Measurements from ENCODE around the gene PLK3.
A peak's percentile ranks its signal among the peaks of the same experiment; 100 is the strongest.

Gene PLK3

DNA sequence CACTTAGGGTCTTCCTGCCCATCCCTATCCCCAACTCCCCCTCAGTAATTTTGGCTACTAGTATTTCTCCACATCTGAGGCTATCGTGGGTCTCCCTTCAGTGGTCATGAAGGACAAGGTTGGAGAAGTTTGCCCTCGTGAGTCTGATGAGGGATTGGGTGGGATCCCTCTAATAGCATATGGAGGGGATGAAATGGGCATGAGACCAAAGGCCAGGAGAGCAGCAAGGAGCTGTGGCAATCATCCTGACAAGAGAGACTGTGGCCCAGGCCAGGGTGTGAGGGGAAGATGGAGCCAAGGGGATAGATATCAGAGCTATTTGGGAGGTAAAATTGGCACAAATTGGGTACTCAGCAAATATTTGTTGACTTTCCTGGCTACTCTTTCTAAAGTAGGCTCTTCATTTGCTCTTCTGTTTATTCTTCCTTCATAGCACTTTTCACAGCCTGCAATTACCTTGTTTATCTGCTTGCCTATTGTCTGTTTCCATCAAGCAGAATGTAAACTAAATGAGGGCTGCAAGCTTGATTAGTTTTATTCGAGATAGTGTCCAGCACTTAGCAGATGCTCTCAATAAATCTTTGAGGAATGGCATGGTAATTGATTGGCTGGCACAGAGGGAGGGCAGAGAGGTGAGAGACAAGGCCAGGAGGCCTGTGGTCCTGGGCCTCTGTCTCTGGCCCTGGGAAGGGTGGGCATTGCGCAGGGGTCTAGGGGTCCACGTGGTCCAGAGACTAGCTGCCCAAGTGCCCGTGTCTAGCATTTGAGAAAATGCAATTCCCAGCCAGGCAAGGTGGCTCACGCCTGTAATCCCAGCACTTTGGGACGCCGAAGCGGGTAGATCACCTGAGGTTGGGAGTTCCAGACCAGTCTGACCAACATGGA, 1.5 kb upstream of the PLK3 start:
- DNase-seq: no peak
- TF ChIP-seq POLR2A (IDR thresholded peaks at IDR 0.05; ENCODE audit: low read length) (no peak), GATA1 (IDR thresholded peaks at IDR 0.05; ENCODE audit: low read depth, low read length) (no peak)

DNA sequence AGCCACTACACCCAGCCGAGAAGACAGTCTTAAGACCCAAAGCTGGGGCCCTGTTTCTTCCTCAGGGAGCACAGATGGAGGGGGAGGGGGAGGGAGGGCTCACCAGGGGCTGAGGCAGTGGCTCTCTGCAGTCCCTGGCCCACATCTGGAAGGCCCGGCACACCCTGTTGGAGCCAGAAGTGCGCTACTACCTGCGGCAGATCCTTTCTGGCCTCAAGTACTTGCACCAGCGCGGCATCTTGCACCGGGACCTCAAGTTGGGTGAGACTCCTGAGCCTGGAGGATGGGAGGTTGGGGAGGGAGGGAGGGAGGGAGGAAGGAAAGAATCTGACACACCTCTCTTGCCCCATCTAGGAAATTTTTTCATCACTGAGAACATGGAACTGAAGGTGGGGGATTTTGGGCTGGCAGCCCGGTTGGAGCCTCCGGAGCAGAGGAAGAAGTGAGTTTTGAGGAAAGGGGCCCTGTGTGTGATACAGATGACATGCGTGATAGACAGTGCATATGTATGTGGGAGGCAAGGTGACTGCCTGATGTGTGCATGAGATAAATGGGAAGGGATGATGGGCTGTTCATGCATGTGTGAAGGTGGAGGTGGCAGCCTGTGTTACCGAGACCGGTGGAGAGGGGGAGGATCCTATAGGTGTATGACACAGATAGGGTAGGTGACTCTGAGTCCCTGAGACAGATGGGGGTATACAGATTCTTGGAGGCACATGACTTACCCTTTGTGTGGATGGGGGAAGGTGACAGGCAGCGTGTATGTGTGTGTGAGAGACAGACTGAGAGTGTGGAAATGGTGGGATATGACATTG, 1.5 kb downstream of the PLK3 start:
- peak in 1 of 2 experiments; percentile 50 for DNase-seq
- TF ChIP-seq GATA1 (IDR thresholded peaks at IDR 0.05; ENCODE audit: low read depth, low read length): no peak
- TF ChIP-seq POLR2A (IDR thresholded peaks at IDR 0.05; ENCODE audit: low read length): no peak

DNA sequence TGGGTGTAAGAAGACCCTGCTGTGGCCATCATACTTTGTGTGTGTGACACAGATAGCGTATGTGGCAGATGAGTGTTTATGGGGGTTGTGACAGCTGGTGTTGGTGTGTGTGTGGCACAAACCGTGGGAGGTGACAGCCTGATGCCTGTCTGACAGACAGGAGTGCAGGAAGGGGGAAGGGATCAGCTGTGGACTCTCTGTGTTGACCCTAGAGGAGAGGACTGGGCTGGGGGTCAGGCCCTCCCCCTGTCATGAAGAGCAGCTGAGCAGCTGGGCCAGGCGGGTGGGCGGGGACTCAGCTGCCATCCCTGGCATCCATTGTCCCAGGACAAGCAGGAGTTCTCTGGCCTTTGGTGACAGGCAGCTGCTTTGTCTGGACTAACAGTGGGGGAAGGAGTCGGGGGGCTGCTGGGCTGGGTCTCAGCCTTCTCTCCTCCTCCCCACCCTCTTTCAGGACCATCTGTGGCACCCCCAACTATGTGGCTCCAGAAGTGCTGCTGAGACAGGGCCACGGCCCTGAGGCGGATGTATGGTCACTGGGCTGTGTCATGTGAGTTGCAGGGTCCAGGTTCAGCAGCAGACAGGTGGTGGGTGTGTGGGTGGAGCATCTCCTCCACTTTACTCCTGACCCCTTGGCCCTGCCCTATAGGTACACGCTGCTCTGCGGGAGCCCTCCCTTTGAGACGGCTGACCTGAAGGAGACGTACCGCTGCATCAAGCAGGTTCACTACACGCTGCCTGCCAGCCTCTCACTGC, 2.3 kb downstream of the PLK3 start:
- no peak for DNase-seq
- peak; percentile 18 for TF ChIP-seq POLR2A (IDR thresholded peaks at IDR 0.05; ENCODE audit: low read length)
- TF ChIP-seq GATA1 (IDR thresholded peaks at IDR 0.05; ENCODE audit: low read depth, low read length): no peak

DNA sequence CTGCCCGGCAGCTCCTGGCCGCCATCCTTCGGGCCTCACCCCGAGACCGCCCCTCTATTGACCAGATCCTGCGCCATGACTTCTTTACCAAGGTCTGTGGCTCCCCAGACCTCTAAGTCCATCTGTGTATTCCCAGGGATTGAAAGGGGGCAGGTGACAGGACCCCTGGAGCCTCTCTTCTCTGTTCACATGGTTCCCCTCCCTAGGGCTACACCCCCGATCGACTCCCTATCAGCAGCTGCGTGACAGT, 2.8 kb downstream of the PLK3 start:
- no peak for DNase-seq

DNA sequence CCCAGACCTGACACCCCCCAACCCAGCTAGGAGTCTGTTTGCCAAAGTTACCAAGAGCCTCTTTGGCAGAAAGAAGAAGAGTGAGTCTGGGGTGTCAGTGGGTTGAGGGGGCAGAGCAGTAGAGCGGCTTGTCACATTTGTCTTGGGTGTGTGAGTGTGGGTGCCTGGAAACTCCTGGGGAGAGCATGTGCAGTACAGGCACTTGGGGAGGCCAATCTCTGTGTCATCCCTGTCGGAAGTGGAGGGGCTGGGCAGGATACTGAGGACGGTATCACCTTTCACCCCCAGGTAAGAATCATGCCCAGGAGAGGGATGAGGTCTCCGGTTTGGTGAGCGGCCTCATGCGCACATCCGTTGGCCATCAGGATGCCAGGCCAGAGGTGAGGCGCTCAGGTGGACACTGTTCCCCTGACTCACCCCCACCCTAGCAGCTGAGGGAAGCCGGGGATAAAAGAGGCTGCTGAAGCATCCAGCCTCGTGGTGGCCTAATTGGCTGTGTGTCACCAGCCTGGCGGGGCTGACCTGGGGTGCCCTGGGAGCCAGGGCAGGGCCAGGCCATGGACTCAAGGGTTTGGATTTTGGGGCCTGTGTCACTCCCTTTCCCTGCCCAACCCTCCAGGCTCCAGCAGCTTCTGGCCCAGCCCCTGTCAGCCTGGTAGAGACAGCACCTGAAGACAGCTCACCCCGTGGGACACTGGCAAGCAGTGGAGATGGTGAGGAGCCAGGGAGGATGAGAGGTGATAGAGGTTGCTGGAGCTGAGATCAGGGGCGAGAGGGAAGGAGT, 3.3 kb downstream of the PLK3 start:
- DNase-seq: no peak
- no peak for TF ChIP-seq POLR2A (IDR thresholded peaks at IDR 0.05; ENCODE audit: low read length)
- TF ChIP-seq GATA1 (IDR thresholded peaks at IDR 0.05; ENCODE audit: low read depth, low read length): no peak

More for the DNA sequence above, 2.8 kb downstream of the PLK3 start:
- TF ChIP-seq POLR2A (IDR thresholded peaks at IDR 0.05; ENCODE audit: low read length) (peak; percentile 6), GATA1 (IDR thresholded peaks at IDR 0.05; ENCODE audit: low read depth, low read length) (no peak)

DNA sequence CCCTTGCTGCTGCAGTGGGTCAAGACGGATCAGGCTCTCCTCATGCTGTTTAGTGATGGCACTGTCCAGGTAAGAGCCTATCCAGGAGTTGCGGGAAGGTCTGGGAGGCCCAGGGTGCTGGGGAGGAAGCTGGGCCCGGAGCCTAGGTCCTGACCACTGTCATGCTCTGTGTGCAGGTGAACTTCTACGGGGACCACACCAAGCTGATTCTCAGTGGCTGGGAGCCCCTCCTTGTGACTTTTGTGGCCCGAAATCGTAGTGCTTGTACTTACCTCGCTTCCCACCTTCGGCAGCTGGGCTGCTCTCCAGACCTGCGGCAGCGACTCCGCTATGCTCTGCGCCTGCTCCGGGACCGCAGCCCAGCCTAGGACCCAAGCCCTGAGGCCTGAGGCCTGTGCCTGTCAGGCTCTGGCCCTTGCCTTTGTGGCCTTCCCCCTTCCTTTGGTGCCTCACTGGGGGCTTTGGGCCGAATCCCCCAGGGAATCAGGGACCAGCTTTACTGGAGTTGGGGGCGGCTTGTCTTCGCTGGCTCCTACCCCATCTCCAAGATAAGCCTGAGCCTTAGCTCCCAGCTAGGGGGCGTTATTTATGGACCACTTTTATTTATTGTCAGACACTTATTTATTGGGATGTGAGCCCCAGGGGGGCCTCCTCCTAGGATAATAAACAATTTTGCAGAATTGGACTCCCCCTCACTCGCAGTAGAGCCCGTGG, 5.3 kb downstream of the PLK3 start:
- no peak for DNase-seq
- TF ChIP-seq POLR2A (IDR thresholded peaks at IDR 0.05; ENCODE audit: low read length): no peak
- TF ChIP-seq GATA1 (IDR thresholded peaks at IDR 0.05; ENCODE audit: low read depth, low read length): no peak

DNA sequence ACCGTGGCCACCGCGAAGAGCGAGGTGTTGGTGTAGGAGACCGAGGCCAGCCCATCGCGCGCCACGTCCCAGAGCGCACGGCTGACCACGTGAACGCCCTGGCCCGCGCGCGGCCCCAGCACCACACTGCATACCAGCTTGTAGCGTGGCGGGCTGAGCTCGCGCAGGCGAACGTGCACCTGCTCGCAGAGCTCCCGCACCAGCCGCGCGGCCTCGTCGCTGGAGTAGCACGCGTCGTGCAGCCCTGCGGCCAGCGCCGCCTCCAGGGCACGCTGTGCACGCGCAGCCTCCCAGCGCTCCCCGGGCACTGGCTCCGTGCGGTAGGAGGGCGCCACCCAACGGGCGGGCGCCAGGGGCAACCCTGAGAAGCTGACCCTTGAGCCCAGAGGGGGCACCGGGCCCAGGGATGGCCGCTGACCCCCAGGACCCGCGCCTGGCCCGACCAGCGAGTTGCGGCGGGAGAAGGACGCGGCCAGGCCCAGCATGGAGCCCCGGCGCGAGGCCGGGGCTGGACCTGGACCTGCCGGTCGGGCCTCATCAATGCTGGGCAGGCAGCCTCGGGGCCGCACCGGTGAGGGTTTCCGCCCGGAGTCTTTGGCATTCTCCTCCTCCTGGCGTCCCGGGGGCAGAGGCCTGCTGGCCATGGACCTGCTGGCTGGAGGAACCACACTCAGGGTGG, 6.0 kb downstream of the PLK3 start:
- DNase-seq: no peak
- TF ChIP-seq POLR2A (IDR thresholded peaks at IDR 0.05; ENCODE audit: low read length): no peak
- no peak for TF ChIP-seq GATA1 (IDR thresholded peaks at IDR 0.05; ENCODE audit: low read depth, low read length)

DNA sequence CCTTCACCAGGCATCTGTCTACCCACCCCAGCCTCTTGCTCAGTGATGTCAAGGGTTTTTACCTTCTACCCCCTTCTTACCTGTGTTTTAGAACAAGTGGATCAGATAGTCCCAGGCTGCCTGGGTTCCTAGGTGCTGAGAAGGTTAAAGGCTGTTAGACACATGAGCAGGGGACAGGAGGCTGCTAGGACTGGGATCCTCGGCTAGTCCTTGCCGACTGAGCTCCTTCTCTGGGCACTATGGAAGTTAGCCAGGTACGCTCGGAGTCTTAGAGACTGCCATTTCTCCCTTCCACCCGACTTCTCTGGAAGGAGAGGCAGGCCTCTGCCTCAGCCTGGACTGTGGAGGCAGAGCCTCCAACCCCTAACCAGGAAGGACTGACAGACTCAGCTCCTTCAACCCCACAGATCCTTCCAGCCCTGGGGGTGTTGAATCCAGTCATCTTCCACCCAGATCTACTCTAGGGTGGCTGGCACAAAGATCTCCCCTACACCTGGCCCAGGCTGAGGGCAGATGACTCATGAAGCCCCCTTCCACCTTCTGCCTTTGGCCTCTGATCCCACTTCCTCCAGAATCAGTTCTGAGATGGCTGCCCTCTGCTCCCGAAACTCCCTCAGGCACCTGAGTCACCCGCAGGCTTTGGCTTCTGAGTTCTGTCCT, 6.7 kb downstream of the PLK3 start, which contains the start of gene DYNLT4:
Gene DYNLT4, minus strand, starts transcription at position 648 of the 660 bp plus-strand sequence. CDS start 683 bp downstream, outside the sequence.
- TF ChIP-seq GATA1 (IDR thresholded peaks at IDR 0.05; ENCODE audit: low read depth, low read length) (no peak), POLR2A (IDR thresholded peaks at IDR 0.05; ENCODE audit: low read length) (no peak)
- no peak for DNase-seq

DNA sequence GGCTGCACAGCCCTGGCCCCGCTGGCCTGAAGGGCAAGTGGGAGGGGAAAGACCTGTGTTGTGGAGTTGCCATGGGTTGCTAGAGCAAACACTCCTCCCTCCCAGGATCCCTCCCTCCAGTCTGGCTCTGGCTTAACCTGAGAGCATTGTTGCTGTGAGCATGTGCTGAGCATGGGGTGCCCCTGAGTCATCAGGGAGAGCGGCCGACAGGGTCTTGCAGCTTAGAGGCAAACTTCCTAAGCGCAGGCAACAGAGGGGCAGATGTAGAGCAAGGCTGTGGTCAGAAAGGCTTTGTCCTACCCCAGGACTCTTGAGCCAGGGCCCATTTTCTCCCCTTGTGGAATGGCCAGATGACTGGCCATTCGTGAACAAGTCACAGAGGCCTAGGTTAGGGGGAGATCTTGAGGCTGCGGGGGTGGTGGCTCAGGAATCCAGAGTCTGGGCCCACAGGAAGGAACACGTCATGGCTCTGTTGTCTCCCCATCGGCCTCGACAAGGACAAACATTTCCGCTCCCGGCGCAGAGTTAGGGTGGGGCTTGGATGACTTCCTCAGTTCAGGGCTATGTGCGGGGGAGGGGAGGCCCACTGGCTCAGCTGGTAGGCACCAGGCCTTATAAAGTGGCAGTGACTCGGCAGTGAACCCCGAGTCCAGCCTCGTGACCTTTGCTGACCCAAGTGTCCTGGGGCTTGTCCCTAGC, 7.3 kb downstream of the PLK3 start:
- TF ChIP-seq GATA1 (IDR thresholded peaks at IDR 0.05; ENCODE audit: low read depth, low read length) (no peak), POLR2A (IDR thresholded peaks at IDR 0.05; ENCODE audit: low read length) (peak; percentile 76)

DNA sequence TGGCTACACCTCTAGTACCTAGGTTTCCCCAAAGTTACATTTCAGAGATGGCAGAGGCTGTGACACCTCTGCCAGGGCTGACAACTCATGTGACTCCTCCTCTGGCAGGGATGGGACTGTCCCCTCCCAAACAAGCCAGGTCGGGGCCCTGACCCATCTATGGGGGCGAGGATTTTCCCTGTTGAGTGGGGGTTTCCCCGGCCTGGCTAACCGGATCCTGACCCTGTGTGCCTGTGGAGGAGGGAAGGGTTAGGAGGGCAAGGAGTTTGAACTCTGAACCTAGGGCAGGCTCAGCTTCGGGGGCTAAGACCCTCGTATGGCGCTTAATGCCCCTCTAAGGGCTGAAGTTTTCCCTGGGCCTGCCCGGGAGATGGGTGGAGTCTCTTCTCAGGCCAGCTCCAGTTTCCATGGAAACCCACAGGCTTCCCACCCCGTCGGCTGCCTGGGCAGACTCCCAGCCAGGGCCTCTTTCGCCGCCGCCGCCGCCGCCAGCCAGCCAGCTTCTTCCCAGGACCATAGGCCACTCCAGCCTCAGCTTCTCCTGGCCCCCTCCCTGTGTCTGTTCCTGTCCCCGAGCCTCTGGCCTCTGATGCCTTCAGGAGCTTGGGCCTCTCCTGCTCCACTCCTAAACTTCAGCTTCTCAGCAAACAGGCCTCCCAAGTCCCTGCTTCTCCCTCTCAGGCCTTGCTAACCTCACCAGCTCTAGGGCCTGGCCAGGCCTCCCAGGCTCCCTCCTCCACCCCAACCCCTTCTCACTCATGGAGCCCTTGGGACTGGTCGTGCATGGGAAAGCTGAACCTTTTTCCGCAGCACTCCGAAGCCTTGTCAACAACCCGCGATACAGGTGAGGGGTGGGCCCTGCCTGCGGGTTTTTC, 8.1 kb downstream of the PLK3 start, which contains the start of gene BTBD19:
Gene BTBD19, plus strand, starts transcription at position 461 of the 875 bp plus-strand sequence. Its CDS starts 298 bp downstream, at position 759.
- peak; percentile 76 to 84 for DNase-seq

More for the DNA sequence above, 7.3 kb downstream of the PLK3 start:
- DNase-seq: peak; percentile 87 to 92

More for the DNA sequence above, 8.1 kb downstream of the PLK3 start, which contains the start of gene BTBD19:
- TF ChIP-seq GATA1 (IDR thresholded peaks at IDR 0.05; ENCODE audit: low read depth, low read length) (no peak), POLR2A (IDR thresholded peaks at IDR 0.05; ENCODE audit: low read length) (no peak)

Data from erythroblast (primary cell).